ENCODE results near the gene PCDH9. TPM values are rescaled to one million over a fixed set of nuclear protein-coding genes. Genes with fewer than 3 reads are reported as not detected.

The PCDH9 gene
- polyA plus RNA-seq, 1 of the 3 experiments (the other 2 are of a cell fraction): 1.3 TPM

GRCh38 chr13:67167420-67167819 is 62.7 kb downstream of the PCDH9 start:
- POLR2A ChIA-PET: no interaction called here
- no peaks in the 10 kb centered on the region for H3K36me3 ChIP-seq (replicated peaks in 1 of 2; ENCODE audit: control insufficient read depth in 1 of 2, insufficient read depth in 2 of 2, low read length in 1 of 2)

GRCh38 chr13:67161176-67161575 is 69.0 kb downstream of the PCDH9 start:
- Histone ChIP-seq H3K36me3 (replicated peaks in 1 of 2; ENCODE audit: control insufficient read depth in 1 of 2, insufficient read depth in 2 of 2, low read length in 1 of 2) (no peaks in the 10 kb centered on the region), H3F3A (replicated peaks; ENCODE audit: insufficient read depth) (peaks cover 3% of the 10 kb centered on the region), H3K27ac (ENCODE audit: low read depth in 2 of 2, low read length in 1 of 2) (no peak overlapping the region), H4K20me1 (ENCODE audit: insufficient read depth) (no peaks in the 10 kb centered on the region), H3K4me2 (no peak overlapping the region), H3K9ac (no peak overlapping the region), H3K79me2 (ENCODE audit: insufficient read depth) (no peaks in the 10 kb centered on the region), H3K4me3 (ENCODE audit: low read depth in 2 of 2, low read length in 1 of 2) (no peak overlapping the region), H3K4me1 (ENCODE audit: control insufficient read depth in 1 of 2, insufficient read depth in 2 of 2, low read depth in 1 of 2, low read length in 1 of 2) (no peaks in the 10 kb centered on the region; a peak in 1 of 4 replicates), H3K9me3 (no peaks in the 10 kb centered on the region), H2AFZ (ENCODE audit: low read depth) (no peak overlapping the region), H3K27me3 (ENCODE audit: insufficient read depth) (no peaks in the 10 kb centered on the region), H3K9me2 (no peaks in the 10 kb centered on the region)
- ChIA-PET CTCF (no interaction called here), POLR2A (no interaction called here)
- DNase-seq: no peak
- WGBS (ENCODE audit: low lambda C conversion rate): 95% methylated on average over 3 of the region's 3 CpGs
- TF ChIP-seq CHD2 (IDR thresholded peaks at IDR 0.05; ENCODE audit: low read length, partially characterized antibody) (no peak), MAX (IDR thresholded peaks at IDR 0.05; ENCODE audit: low read depth) (no peak), RXRA (IDR thresholded peaks at IDR 0.05; ENCODE audit: borderline replicate concordance, low read depth) (no peak), NFIC (IDR thresholded peaks at IDR 0.05; ENCODE audit: borderline replicate concordance) (no peak), NRF1 (IDR thresholded peaks at IDR 0.05; ENCODE audit: low read depth, low read length) (no peak), YY1 (IDR thresholded peaks at IDR 0.05; ENCODE audit: low read depth) (no peak), EZH2phosphoT487 (IDR thresholded peaks at IDR 0.05; ENCODE audit: borderline replicate concordance, low read depth) (no peak), RCOR1 (IDR thresholded peaks at IDR 0.05; ENCODE audit: low read length) (no peak), JUND (IDR thresholded peaks at IDR 0.05) (no peak), USF1 (IDR thresholded peaks at IDR 0.05; ENCODE audit: borderline replicate concordance, low read depth) (no peak), GABPA (IDR thresholded peaks at IDR 0.05; ENCODE audit: low read depth) (no peak), FOXJ3 (CRISPR knock-in tag; IDR thresholded peaks at IDR 0.05) (no peak), POLR2AphosphoS5 (IDR thresholded peaks at IDR 0.05; ENCODE audit: low read depth, low read length) (no peak), GATA2 (CRISPR knock-in tag; IDR thresholded peaks at IDR 0.05) (no peak), USF2 (IDR thresholded peaks at IDR 0.05; ENCODE audit: borderline replicate concordance, low read depth, low read length) (no peak), SMC3 (IDR thresholded peaks at IDR 0.05; ENCODE audit: low read depth, low read length) (no peak), IRF3 (IDR thresholded peaks at IDR 0.05; ENCODE audit: low read depth, low read length) (no peak)

More at GRCh38 chr13:67167420-67167819, 62.7 kb downstream of the PCDH9 start:
- H3K4me2 ChIP-seq: no peak overlapping the region
- no peak overlapping the region for H2AFZ ChIP-seq (ENCODE audit: low read depth)
- no peaks in the 10 kb centered on the region for H4K20me1 ChIP-seq (ENCODE audit: insufficient read depth)
- H3K9me2 ChIP-seq: no peaks in the 10 kb centered on the region
- no peak overlapping the region for H3K4me3 ChIP-seq (ENCODE audit: low read depth in 2 of 2, low read length in 1 of 2)
- H3K79me2 ChIP-seq (ENCODE audit: insufficient read depth): no peaks in the 10 kb centered on the region
- CTCF ChIA-PET: no interaction called here
- WGBS (ENCODE audit: low lambda C conversion rate): 77% methylated on average over 1 of the region's 1 CpG
- no peak for TF ChIP-seq ELF1 (IDR thresholded peaks at IDR 0.05)
- TF ChIP-seq YY1 (IDR thresholded peaks at IDR 0.05; ENCODE audit: low read depth): no peak
- H3K9ac ChIP-seq: no peak overlapping the region
- no peaks in the 10 kb centered on the region for H3K27me3 ChIP-seq (ENCODE audit: insufficient read depth)
- no peaks in the 10 kb centered on the region for H3F3A ChIP-seq (replicated peaks; ENCODE audit: insufficient read depth)
- H3K4me1 ChIP-seq (ENCODE audit: control insufficient read depth in 1 of 2, insufficient read depth in 2 of 2, low read depth in 1 of 2, low read length in 1 of 2): no peaks in the 10 kb centered on the region; a peak in 1 of 4 replicates
- no peak overlapping the region; a peak in 1 of 4 replicates for H3K27ac ChIP-seq (ENCODE audit: low read depth in 2 of 2, low read length in 1 of 2)
- H3K9me3 ChIP-seq: no peaks in the 10 kb centered on the region
- no peak for DNase-seq

Measured in SK-N-SH (cell line).